Activated T-cell treated with anti-CD3 and anti-CD28 coated beads, Interleukin-2, amount 50 U/mL, for 24 hours (primary cell): Measurements from ENCODE around the gene TMEM127.
"Not testable (repeated sequence)": the region's sequence is repeated elsewhere in the genome, so short reads cannot be mapped to it uniquely, and the experiment has no call there.

ENCODE experiments used
- DNase-seq: peaks from one replicate; pipeline ENCODE4 v3.0.0-alpha.2; 2020
- H3K27ac Mint-ChIP-seq: 2 replicates; pipeline ENCODE4 v1.8.0; 2020; ENCODE audit warnings: mild to moderate bottlenecking, mixed read lengths
- H3K27me3 Mint-ChIP-seq: 2 replicates; pipeline ENCODE4 v1.8.0; 2020; ENCODE audit warnings: mixed read lengths
- H3K36me3 Mint-ChIP-seq: 2 replicates; pipeline ENCODE4 v1.8.0; 2020; ENCODE audit warnings: low read depth, mixed read lengths
- H3K4me1 Mint-ChIP-seq: 2 replicates; pipeline ENCODE4 v1.8.0; 2020; ENCODE audit warnings: low read depth, mixed read lengths
- H3K4me3 Mint-ChIP-seq: 2 replicates; pipeline ENCODE4 v1.8.0; 2020; ENCODE audit warnings: mild to moderate bottlenecking, moderate library complexity, mixed read lengths
- H3K9me3 Mint-ChIP-seq: 2 replicates; pipeline ENCODE4 v1.8.0; 2020; ENCODE audit warnings: mixed read lengths

Gene TMEM127

GRCh38 chr2:96274355-96275056 lies 8.7 kb upstream of the TMEM127 start:
- H3K36me3 Mint-ChIP-seq, result peaks cover 95% of the 10 kb centered on the region
- H3K4me3 Mint-ChIP-seq, result no peak overlapping the region
- H3K27me3 Mint-ChIP-seq, result no peaks in the 10 kb centered on the region
- H3K9me3 Mint-ChIP-seq, result no peaks in the 10 kb centered on the region
- DNase-seq, result no peak
- H3K27ac Mint-ChIP-seq, result peak overlapping the region; percentile 82
- H3K4me1 Mint-ChIP-seq, result peaks cover 6% of the 10 kb centered on the region

GRCh38 chr2:96273763-96274162 lies 8.0 kb upstream of the TMEM127 start:
- H3K4me3 Mint-ChIP-seq, result no peak overlapping the region
- DNase-seq, result no peak
- H3K4me1 Mint-ChIP-seq, result peaks cover 9% of the 10 kb centered on the region
- peaks cover 95% of the 10 kb centered on the region for H3K36me3 Mint-ChIP-seq
- H3K9me3 Mint-ChIP-seq, result no peaks in the 10 kb centered on the region
- peak overlapping the region; percentile 40 for H3K27ac Mint-ChIP-seq
- no peaks in the 10 kb centered on the region for H3K27me3 Mint-ChIP-seq

GRCh38 chr2:96271995-96272394 lies 6.2 kb upstream of the TMEM127 start:
- peak overlapping the region; percentile 42 for H3K27ac Mint-ChIP-seq
- H3K4me1 Mint-ChIP-seq, result peaks cover 25% of the 10 kb centered on the region
- H3K27me3 Mint-ChIP-seq, result no peaks in the 10 kb centered on the region
- no peak for DNase-seq
- no peak overlapping the region for H3K4me3 Mint-ChIP-seq
- peaks cover 95% of the 10 kb centered on the region for H3K36me3 Mint-ChIP-seq
- H3K9me3 Mint-ChIP-seq, result no peaks in the 10 kb centered on the region

GRCh38 chr2:96267159-96267971 lies 1.6 kb upstream of the TMEM127 start:
- peak overlapping the region; percentile 98 for H3K4me3 Mint-ChIP-seq
- no peaks in the 10 kb centered on the region for H3K27me3 Mint-ChIP-seq
- no peaks in the 10 kb centered on the region for H3K9me3 Mint-ChIP-seq
- peak overlapping the region; percentile 98 for H3K27ac Mint-ChIP-seq
- DNase-seq, result peak; percentile 62
- peaks cover 81% of the 10 kb centered on the region for H3K36me3 Mint-ChIP-seq
- peaks cover 41% of the 10 kb centered on the region for H3K4me1 Mint-ChIP-seq

GRCh38 chr2:96265349-96265839 lies 403 bp downstream of the TMEM127 start:
- Mint-ChIP-seq H3K27ac (peak overlapping the region; percentile 98), H3K9me3 (no peaks in the 10 kb centered on the region), H3K4me3 (peak overlapping the region; percentile 98), H3K36me3 (peaks cover 80% of the 10 kb centered on the region), H3K4me1 (peaks cover 60% of the 10 kb centered on the region), H3K27me3 (no peaks in the 10 kb centered on the region)
- no peak for DNase-seq

GRCh38 chr2:96264656-96265348 lies 995 bp downstream of the TMEM127 start:
- Mint-ChIP-seq H3K4me3 (peak overlapping the region; percentile 98), H3K36me3 (peaks cover 82% of the 10 kb centered on the region), H3K9me3 (no peaks in the 10 kb centered on the region), H3K27me3 (no peaks in the 10 kb centered on the region), H3K4me1 (peaks cover 65% of the 10 kb centered on the region), H3K27ac (peak overlapping the region; percentile 85)
- no peak for DNase-seq

GRCh38 chr2:96264086-96264485 lies 1.7 kb downstream of the TMEM127 start:
- H3K4me1 Mint-ChIP-seq, result peaks cover 73% of the 10 kb centered on the region
- H3K4me3 Mint-ChIP-seq, result peak overlapping the region; percentile 98
- peaks cover 82% of the 10 kb centered on the region for H3K36me3 Mint-ChIP-seq
- H3K27ac Mint-ChIP-seq, result peak overlapping the region; percentile 85
- H3K9me3 Mint-ChIP-seq, result no peaks in the 10 kb centered on the region
- no peak for DNase-seq
- no peaks in the 10 kb centered on the region for H3K27me3 Mint-ChIP-seq

GRCh38 chr2:96262306-96262705 lies 3.5 kb downstream of the TMEM127 start:
- Mint-ChIP-seq H3K36me3 (peaks cover 80% of the 10 kb centered on the region), H3K4me1 (peaks cover 72% of the 10 kb centered on the region), H3K27me3 (no peaks in the 10 kb centered on the region), H3K9me3 (no peaks in the 10 kb centered on the region), H3K4me3 (no peak overlapping the region), H3K27ac (peak overlapping the region; percentile 56)
- DNase-seq, result no peak

GRCh38 chr2:96261328-96262003 lies 4.3 kb downstream of the TMEM127 start:
- H3K4me3 Mint-ChIP-seq, result no peak overlapping the region
- no peaks in the 10 kb centered on the region for H3K9me3 Mint-ChIP-seq
- no peaks in the 10 kb centered on the region for H3K27me3 Mint-ChIP-seq
- H3K27ac Mint-ChIP-seq, result peak overlapping the region; percentile 72
- H3K4me1 Mint-ChIP-seq, result peaks cover 76% of the 10 kb centered on the region
- no peak for DNase-seq
- H3K36me3 Mint-ChIP-seq, result peaks cover 78% of the 10 kb centered on the region

GRCh38 chr2:96260387-96261260 lies 5.2 kb downstream of the TMEM127 start:
- Mint-ChIP-seq H3K27ac (peak overlapping the region; percentile 85), H3K4me1 (peaks cover 76% of the 10 kb centered on the region), H3K36me3 (peaks cover 80% of the 10 kb centered on the region), H3K27me3 (no peaks in the 10 kb centered on the region), H3K9me3 (no peaks in the 10 kb centered on the region), H3K4me3 (no peak overlapping the region)
- peak; percentile 41 for DNase-seq

- Mint-ChIP-seq H3K4me3 (no peak overlapping the region), H3K9me3 (no peaks in the 10 kb centered on the region), H3K36me3 (peaks cover 86% of the 10 kb centered on the region), H3K27ac (peak overlapping the region; percentile 85), H3K4me1 (peaks cover 78% of the 10 kb centered on the region), H3K27me3 (no peaks in the 10 kb centered on the region)
- DNase-seq, result no peak
These were observed 6.3 kb downstream of the TMEM127 start for GRCh38 chr2:96259497-96259921.

- H3K27ac Mint-ChIP-seq, result peak overlapping the region; percentile 85
- peaks cover 67% of the 10 kb centered on the region for H3K4me1 Mint-ChIP-seq
- no peak overlapping the region for H3K4me3 Mint-ChIP-seq
- peaks cover 86% of the 10 kb centered on the region for H3K36me3 Mint-ChIP-seq
- H3K27me3 Mint-ChIP-seq, result no peaks in the 10 kb centered on the region
- no peak for DNase-seq
- H3K9me3 Mint-ChIP-seq, result no peaks in the 10 kb centered on the region
These were observed 7.4 kb downstream of the TMEM127 start for GRCh38 chr2:96258166-96259022.

- H3K27ac Mint-ChIP-seq, result peak overlapping the region; percentile 85
- H3K4me3 Mint-ChIP-seq, H3K27me3 Mint-ChIP-seq, DNase-seq, H3K9me3 Mint-ChIP-seq: not testable (repeated sequence)
- peaks cover 63% of the 10 kb centered on the region for H3K4me1 Mint-ChIP-seq
- H3K36me3 Mint-ChIP-seq, result peaks cover 89% of the 10 kb centered on the region
These were observed 8.1 kb downstream of the TMEM127 start for GRCh38 chr2:96257744-96258143.
